Left renal cortex interstitium (tissue), 4 donors: Measurements from ENCODE around the gene PRKG1. TPM values are rescaled to one million over a fixed set of nuclear protein-coding genes. Genes with fewer than 3 reads are reported as not detected.
"Not testable (repeated sequence)": the region's sequence is repeated elsewhere in the genome, so short reads cannot be mapped to it uniquely, and the experiment has no call there.

Experiments
- DNase-seq, 4 donors: peaks; one replicate each; pipeline ENCODE4 v3.0.0-alpha.2; 2013; ENCODE audit warnings: low read depth in 4 of 4, low spot score in 2 of 4, missing footprints in 1 of 4
- polyA plus RNA-seq, 4 donors: library from polyadenylated mRNA; unstranded; fragments of 120-200 nt; gene quantifications; one replicate each; pipeline ENCODE4 v1.2.1, GENCODE V29; 2013; ENCODE audit not compliant: insufficient read length in 4 of 4

The PRKG1 gene
- polyA plus RNA-seq, 4 donors, result 12.3 to 14.3 (median 13.4) TPM

GRCh38 chr10:51168086-51168815 lies 94.0 kb downstream of the PRKG1 start:
- no peak for DNase-seq

- DNase-seq, result no peak
These were observed 94.8 kb downstream of the PRKG1 start for GRCh38 chr10:51169111-51169510.

- DNase-seq, result no peak
These were observed 96.4 kb downstream of the PRKG1 start for GRCh38 chr10:51170518-51171245.

- no peak for DNase-seq
These were observed 97.7 kb downstream of the PRKG1 start for GRCh38 chr10:51171946-51172345.

- DNase-seq, result no peak
These were observed 102.8 kb downstream of the PRKG1 start for GRCh38 chr10:51176976-51177695.

GRCh38 chr10:51178634-51179033 lies 104.3 kb downstream of the PRKG1 start:
- DNase-seq, result no peak

- no peak for DNase-seq
These were observed 105.9 kb downstream of the PRKG1 start for GRCh38 chr10:51180141-51180540.

- no peak for DNase-seq
These were observed 109.5 kb downstream of the PRKG1 start for GRCh38 chr10:51183783-51184182.

GRCh38 chr10:51186361-51186760 lies 112.1 kb downstream of the PRKG1 start:
- no peak for DNase-seq

- no peak for DNase-seq
These were observed 113.7 kb downstream of the PRKG1 start for GRCh38 chr10:51188008-51188407.

- DNase-seq, result no peak
These were observed 114.6 kb downstream of the PRKG1 start for GRCh38 chr10:51188866-51189265.

- DNase-seq, result no peak
These were observed 122.4 kb downstream of the PRKG1 start for GRCh38 chr10:51196508-51197175.

- no peak for DNase-seq
These were observed 123.9 kb downstream of the PRKG1 start for GRCh38 chr10:51198170-51198569.

GRCh38 chr10:51201947-51202346 lies 127.7 kb downstream of the PRKG1 start:
- DNase-seq, result no peak

GRCh38 chr10:51203359-51203758 lies 129.1 kb downstream of the PRKG1 start:
- DNase-seq, result no peak

- no peak for DNase-seq
These were observed 129.8 kb downstream of the PRKG1 start for GRCh38 chr10:51204066-51204465.

- no peak for DNase-seq
These were observed 130.4 kb downstream of the PRKG1 start for GRCh38 chr10:51204701-51205100.

GRCh38 chr10:51206500-51206899 lies 132.2 kb downstream of the PRKG1 start:
- DNase-seq, result no peak

- DNase-seq, result not testable (repeated sequence)
These were observed 138.7 kb downstream of the PRKG1 start for GRCh38 chr10:51212937-51213336.

- no peak for DNase-seq
These were observed 140.2 kb downstream of the PRKG1 start for GRCh38 chr10:51214207-51215196.
